Glomerular endothelial cell (primary cell): ENCODE data around the gene TTC3. TPM values are rescaled to one million over a fixed set of nuclear protein-coding genes. Genes with fewer than 3 reads are reported as not detected.
"Not testable (repeated sequence)": the region's sequence is repeated elsewhere in the genome, so short reads cannot be mapped to it uniquely, and the experiment has no call there.

ENCODE experiments used
- DNase-seq: peaks from one replicate; pipeline ENCODE4 v3.0.0-alpha.2; 2011; ENCODE audit warnings: low read depth, low spot score; ENCODE audit errors: extremely low read depth
- total RNA-seq: library from RNA; depleted of rRNA; stranded (reverse); fragments of >200 nt; gene quantifications from 2 replicates; pipeline ENCODE4 v1.2.3, GENCODE V29; 2015

Gene TTC3
- 144 and 155 TPM in 2 replicates for total RNA-seq

GRCh38 chr21:37072988-37073416 is at the start of gene TTC3, which contains the start of gene PIGP:
Gene TTC3 (plus strand): TSS chr21:37073254. CDS start chr21:37087258, 14,004 bp downstream.
Gene PIGP (minus strand): TSS chr21:37073071. CDS start chr21:37072515, 556 bp downstream.
- DNase-seq: peak; percentile 39

- DNase-seq: no peak
Measured at GRCh38 chr21:37026499-37026898, 46.6 kb upstream of the TTC3 start.

GRCh38 chr21:37028570-37028969 is 44.5 kb upstream of the TTC3 start:
- DNase-seq: no peak

GRCh38 chr21:37030864-37031263 is 42.2 kb upstream of the TTC3 start:
- no peak for DNase-seq

- no peak for DNase-seq
Measured at GRCh38 chr21:37032293-37032692, 40.8 kb upstream of the TTC3 start.

- DNase-seq: no peak
Measured at GRCh38 chr21:37032877-37033471, 40.1 kb upstream of the TTC3 start.

- DNase-seq: not testable (repeated sequence)
Measured at GRCh38 chr21:37034394-37034793, 38.7 kb upstream of the TTC3 start.

GRCh38 chr21:37036177-37036576 is 36.9 kb upstream of the TTC3 start:
- DNase-seq: no peak

- no peak for DNase-seq
Measured at GRCh38 chr21:37039411-37040075, 33.5 kb upstream of the TTC3 start.

- no peak for DNase-seq
Measured at GRCh38 chr21:37040212-37040611, 32.8 kb upstream of the TTC3 start.

- no peak for DNase-seq
Measured at GRCh38 chr21:37041706-37042271, 31.3 kb upstream of the TTC3 start.

- DNase-seq: no peak
Measured at GRCh38 chr21:37043818-37044217, 29.2 kb upstream of the TTC3 start.

- no peak for DNase-seq
Measured at GRCh38 chr21:37044643-37045042, 28.4 kb upstream of the TTC3 start.

GRCh38 chr21:37045149-37045548 is 27.9 kb upstream of the TTC3 start:
- no peak for DNase-seq

- DNase-seq: no peak
Measured at GRCh38 chr21:37045556-37045955, 27.5 kb upstream of the TTC3 start.

GRCh38 chr21:37047079-37047478 is 26.0 kb upstream of the TTC3 start:
- DNase-seq: no peak

GRCh38 chr21:37049741-37050140 is 23.3 kb upstream of the TTC3 start:
- DNase-seq: not testable (repeated sequence)

- no peak for DNase-seq
Measured at GRCh38 chr21:37055271-37055855, 17.7 kb upstream of the TTC3 start.

- DNase-seq: no peak
Measured at GRCh38 chr21:37057614-37058013, 15.4 kb upstream of the TTC3 start.

GRCh38 chr21:37058261-37058660 is 14.8 kb upstream of the TTC3 start:
- DNase-seq: no peak

- no peak for DNase-seq
Measured at GRCh38 chr21:37059181-37059580, 13.9 kb upstream of the TTC3 start.

- peak; percentile 41 for DNase-seq
Measured at GRCh38 chr21:37060296-37060695, 12.8 kb upstream of the TTC3 start.
